Kidney epithelial cell (primary cell): ENCODE results near the gene MIOS. TPM values are rescaled to one million over a fixed set of nuclear protein-coding genes. Genes with fewer than 3 reads are reported as not detected.
A peak's percentile ranks its signal among the peaks of the same experiment; 100 is the strongest.
"Not testable (repeated sequence)": the region's sequence is repeated elsewhere in the genome, so short reads cannot be mapped to it uniquely, and the experiment has no call there.

Source experiments
- DNase-seq: peaks from one replicate; pipeline ENCODE4 v3.0.0-alpha.2; 2010; ENCODE audit warnings: low read depth
- H3K27me3 ChIP-seq: 2 replicates; pipeline ENCODE4 v1.6.0; 2011; ENCODE audit warnings: low read length; ENCODE audit not compliant: control insufficient read depth, insufficient read depth
- H3K36me3 ChIP-seq: 2 replicates; pipeline ENCODE4 v1.5.1; 2011; ENCODE audit warnings: low read length; ENCODE audit not compliant: control insufficient read depth, insufficient read depth
- H3K4me3 ChIP-seq: 2 replicates; pipeline ENCODE4 v1.5.1; 2011; ENCODE audit warnings: low read depth, mild to moderate bottlenecking, control low read depth, low read length
- CTCF ChIP-seq: IDR thresholded peaks from 2 replicates; pipeline ENCODE4 v1.5.1; 2011; ENCODE audit warnings: mild to moderate bottlenecking, moderate library complexity, low read length, control low read depth, inconsistent platforms; ENCODE audit not compliant: insufficient read depth, poor library complexity, severe bottlenecking
- total RNA-seq: library from RNA; depleted of rRNA; stranded (reverse); fragments of >200 nt; gene quantifications from 2 replicates; pipeline ENCODE4 v1.2.3, GENCODE V29; 2015

Gene MIOS
- total RNA-seq, 1 donor from 2014 or later: 41.9 TPM

GRCh38 chr7:7652798-7653540 lies 86.3 kb downstream of the MIOS start:
- DNase-seq: no peak
- no peak for TF ChIP-seq CTCF

GRCh38 chr7:7653593-7654187 lies 87.0 kb downstream of the MIOS start:
- TF ChIP-seq CTCF: peak; percentile 46
- Histone ChIP-seq H3K4me3 (no peak overlapping the region), H3K36me3 (no peaks in the 10 kb centered on the region), H3K27me3 (no peaks in the 10 kb centered on the region)
- no peak for DNase-seq

More at GRCh38 chr7:7652798-7653540, 86.3 kb downstream of the MIOS start:
- Histone ChIP-seq H3K36me3 (no peaks in the 10 kb centered on the region), H3K4me3 (no peak overlapping the region), H3K27me3 (no peaks in the 10 kb centered on the region)

DNA sequence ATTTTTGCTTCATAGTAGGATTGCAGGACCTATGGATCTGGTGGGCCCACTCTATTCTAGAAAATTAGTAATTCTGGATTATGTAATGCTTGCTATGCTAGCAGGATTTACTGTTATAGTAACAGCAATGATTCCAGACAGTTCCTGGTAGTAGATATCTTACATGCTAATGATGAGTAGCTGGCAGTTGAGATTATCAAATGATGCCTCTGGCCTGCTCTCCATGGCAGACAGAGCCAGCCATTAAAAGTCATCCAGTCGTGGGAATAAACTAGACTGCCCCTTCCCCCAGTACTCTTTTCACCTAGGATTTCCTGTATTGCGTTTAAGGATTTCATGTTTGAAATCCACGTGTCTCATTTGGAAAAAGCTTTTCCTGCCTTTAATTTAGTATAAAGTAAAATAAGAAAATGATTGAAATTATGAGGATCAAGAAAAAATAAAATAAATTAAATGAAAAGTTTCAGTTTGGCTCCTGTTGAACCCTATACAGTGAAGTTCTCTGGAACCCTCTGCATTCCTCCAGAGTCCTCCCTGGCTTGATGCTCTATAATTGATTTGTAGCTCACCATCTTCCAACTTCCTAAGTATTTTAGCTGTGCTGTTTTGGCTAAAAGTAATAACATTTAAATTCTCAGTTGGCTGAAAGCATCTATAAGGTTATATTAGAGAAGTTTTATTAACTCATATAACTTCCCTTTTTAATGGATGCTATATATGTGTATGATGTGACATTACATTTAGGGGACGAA lies 88.5 kb downstream of the MIOS start:
- DNase-seq: no peak
- Histone ChIP-seq H3K27me3 (no peaks in the 10 kb centered on the region), H3K36me3 (no peaks in the 10 kb centered on the region), H3K4me3 (no peak overlapping the region)
- no peak for TF ChIP-seq CTCF

DNA sequence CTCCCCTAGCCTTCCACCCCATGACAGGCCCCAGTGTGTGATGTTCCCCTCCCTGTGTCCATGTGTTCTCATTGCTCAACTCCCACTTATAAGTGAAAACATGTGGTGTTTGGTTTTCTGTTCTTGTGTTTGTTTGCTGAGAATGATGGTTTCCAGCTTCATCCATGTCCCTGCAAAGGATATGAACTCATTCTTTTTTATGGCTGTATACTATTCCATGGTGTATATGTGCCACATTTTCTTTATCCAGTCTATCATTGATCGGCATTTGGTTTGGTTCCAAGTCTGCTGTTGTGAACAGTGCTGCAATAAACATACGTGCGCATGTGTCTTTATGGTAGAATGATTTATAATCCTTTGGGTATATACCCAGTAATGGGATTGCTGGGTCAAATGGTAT lies 89.8 kb downstream of the MIOS start:
- not testable (repeated sequence) for DNase-seq, H3K27me3 ChIP-seq, H3K36me3 ChIP-seq, H3K4me3 ChIP-seq

Other genes with a start within 250 kb of the MIOS start
- 0.14 and 0.21 TPM in 2 replicates for gene COL28A1, start 31.0 kb upstream of the MIOS start, total RNA-seq
- 10.7 and 16.2 TPM in 2 replicates for gene UMAD1, start 73.9 kb downstream of the MIOS start, total RNA-seq
- 21.2 and 22.2 TPM in 2 replicates for gene RPA3, start 151.7 kb downstream of the MIOS start, total RNA-seq